Testis (tissue), 2 donors: ENCODE data around the gene ADK.
"Not testable (repeated sequence)": the region's sequence is repeated elsewhere in the genome, so short reads cannot be mapped to it uniquely, and the experiment has no call there.

Experiments used
- CTCF ChIP-seq, 3 experiments: fragments of 450-650 bp in 2 of 3; fragments of 200-600 bp in 1 of 3; sonication (generic) in 1 of 3; IDR thresholded peaks; one replicate each; pipeline ENCODE4 v1.5.1; 2016 to 2019; ENCODE audit warnings: antibody characterized with exemption in 3 of 3, mild to moderate bottlenecking in 2 of 3, moderate library complexity in 1 of 3
- POLR2A ChIP-seq: fragments of 450-650 bp; IDR thresholded peaks from one replicate; pipeline ENCODE4 v1.6.1; 2017; ENCODE audit warnings: antibody characterized with exemption, mild to moderate bottlenecking, moderate library complexity

- not testable (repeated sequence) for TF ChIP-seq CTCF (IDR thresholded peaks at IDR 0.05); POLR2A
These were observed 347.6 kb downstream of the ADK start for GRCh38 chr10:74498664-74499063.
